SW480 (cell line): ENCODE data around the gene ATP1B3.
"Not testable (repeated sequence)": the region's sequence is repeated elsewhere in the genome, so short reads cannot be mapped to it uniquely, and the experiment has no call there.

Experiments used
- DNase-seq: peaks from one replicate; pipeline ENCODE4 v3.0.0-alpha.2; 2016; ENCODE audit warnings: low spot score

ATP1B3 gene

DNA sequence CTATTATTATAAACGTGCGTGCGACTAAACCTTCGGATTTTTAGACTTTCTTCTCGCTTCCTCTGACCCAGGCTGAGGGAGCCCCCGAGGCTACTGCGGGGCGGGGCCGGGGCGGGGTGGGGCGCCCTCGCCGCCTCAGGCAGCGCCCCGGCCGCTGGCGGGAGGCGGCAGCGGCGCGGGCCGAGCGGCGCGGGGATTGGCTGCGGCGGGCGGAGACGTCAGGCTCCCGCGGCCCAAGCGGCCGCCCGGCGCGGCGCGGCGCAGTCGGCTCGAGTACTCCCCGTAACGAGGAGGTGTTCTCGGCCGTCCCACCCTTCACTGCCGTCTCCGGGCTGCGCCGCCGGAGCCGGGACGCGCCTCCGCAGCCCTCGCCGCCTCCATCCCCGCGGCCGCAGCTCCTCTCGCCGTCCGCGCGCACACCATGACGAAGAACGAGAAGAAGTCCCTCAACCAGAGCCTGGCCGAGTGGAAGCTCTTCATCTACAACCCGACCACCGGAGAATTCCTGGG lies at the start of gene ATP1B3:
Gene ATP1B3 (plus strand): TSS at position 263 of the 510 bp plus-strand sequence. CDS start 159 bp downstream, at position 422.
- DNase-seq: peak; percentile 91

DNA sequence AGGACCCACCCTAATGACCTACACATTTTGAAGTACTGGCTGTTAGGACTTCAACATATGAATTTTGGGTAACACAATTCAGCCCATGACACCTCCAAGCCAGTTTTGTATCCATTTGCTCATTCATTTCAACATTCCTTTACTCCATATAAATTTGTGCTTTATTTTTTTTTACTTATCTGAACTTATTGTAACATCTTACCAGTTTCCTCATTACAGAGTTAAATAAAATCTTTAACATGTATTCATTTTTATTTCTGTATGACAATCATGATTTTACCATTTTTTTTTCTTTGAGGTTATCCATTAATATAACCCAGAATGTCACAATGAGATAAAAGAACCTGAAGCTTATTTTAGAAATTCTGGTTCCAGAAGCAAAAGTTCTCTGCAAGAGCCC lies 48.0 kb upstream of the ATP1B3 start:
- no peak for DNase-seq

DNA sequence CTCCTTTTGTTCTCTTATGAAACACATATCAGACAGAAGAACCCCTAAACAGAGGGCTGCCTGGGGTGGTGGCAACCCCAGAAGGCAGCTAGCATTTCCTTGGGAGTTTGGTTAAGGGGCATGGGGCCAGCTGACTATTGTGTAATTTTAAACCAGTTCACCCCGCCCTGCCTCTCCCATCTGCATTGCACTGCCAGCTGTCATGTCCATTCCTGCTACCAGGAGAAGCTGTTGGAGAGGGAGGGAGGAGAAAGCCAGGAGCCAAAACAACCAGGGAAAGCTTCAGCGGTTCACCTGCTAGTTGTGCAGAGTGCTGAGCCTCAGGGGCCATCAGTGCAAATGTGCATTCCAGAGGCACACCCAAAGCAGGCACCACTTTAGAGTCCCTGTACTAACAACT lies 47.6 kb upstream of the ATP1B3 start:
- peak; percentile 59 for DNase-seq

DNA sequence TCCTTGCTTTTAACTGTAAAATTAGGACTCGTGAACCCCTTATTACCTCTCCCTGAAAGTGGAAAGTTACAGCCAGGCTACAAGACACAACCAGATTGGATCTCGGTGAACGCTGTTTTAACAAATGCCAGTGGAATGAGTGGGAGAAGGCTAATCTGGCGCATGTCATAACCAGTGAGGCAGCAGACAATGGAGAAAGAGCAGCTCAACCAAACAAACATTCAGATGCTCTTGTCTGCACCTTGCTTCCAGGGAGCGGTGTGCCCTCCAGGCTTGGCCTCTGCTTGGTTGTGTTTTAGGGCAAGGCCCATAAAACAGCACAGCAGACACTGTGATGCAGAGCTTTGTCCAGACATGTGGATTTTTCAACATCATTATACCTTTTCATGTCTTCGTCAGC lies 45.9 kb upstream of the ATP1B3 start:
- DNase-seq: no peak

DNA sequence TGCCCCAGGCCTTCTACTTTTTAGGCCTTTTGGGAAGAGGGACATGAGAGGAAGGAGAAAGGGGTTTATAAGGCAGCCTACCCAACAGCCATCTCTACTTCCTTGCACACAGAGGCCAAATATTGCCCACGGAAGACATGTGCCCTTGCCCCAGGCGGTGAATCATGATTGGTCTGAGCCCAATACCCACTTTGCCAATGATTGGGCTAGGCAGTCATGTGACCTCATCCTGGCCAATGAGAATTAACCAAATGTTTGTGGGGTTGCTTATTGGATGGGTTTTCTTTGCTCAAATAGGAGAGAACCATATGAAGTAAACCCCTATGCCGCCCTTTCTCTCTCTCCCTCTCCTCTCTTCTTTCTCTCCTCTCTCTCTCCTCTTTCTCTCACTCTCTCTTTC lies 42.2 kb upstream of the ATP1B3 start:
- DNase-seq: no peak

DNA sequence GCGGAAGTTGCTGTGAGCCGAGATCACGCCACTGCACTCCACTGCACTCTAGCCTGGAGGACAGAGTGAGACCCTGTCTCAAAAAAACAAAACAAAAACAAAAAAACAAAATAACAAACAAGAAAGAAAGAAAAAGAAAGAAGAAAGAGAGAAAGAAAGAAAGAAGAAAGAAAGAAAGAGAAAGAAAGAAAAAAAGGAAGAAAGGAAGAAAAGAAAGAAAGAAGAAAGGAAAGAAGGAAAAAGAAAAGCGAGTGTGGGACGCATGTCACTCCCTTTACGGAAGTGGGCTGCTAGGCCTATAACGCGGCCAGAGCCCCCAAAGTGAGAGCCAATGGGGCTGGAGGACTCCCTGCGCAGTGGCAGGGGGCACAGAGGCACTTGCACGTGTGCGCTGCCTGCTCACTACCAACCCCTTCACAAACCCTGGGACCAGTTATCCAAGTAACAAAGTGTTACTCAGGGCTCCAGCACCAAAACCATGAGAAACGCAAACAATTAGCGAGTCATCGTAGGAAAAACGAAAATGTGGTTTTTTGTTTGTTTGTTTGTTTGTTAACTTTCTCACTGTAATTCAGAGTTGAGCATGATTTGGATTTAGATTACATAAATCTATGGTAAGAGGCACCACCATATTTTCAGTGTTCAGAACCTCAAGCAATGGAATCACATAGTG lies 40.8 kb upstream of the ATP1B3 start:
- DNase-seq: no peak

DNA sequence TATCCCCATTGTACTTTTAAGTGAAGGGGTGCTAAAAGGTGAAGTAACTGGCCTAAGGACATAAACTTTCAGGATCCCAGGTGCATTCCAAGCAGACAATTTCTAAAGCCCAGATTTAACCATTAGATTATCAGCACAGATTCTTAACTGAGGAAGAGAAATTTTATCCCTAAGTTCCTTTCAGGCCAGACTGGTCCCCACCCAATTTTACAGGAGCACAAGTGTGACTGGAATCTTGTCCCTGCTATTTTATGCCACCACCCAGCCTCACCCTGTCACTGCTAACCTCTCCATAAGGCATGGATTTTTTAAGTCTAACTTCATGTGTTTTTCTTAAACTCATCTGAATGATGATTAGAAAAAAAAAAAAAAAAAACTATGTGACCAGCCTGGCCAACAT lies 37.1 kb upstream of the ATP1B3 start:
- no peak for DNase-seq

DNA sequence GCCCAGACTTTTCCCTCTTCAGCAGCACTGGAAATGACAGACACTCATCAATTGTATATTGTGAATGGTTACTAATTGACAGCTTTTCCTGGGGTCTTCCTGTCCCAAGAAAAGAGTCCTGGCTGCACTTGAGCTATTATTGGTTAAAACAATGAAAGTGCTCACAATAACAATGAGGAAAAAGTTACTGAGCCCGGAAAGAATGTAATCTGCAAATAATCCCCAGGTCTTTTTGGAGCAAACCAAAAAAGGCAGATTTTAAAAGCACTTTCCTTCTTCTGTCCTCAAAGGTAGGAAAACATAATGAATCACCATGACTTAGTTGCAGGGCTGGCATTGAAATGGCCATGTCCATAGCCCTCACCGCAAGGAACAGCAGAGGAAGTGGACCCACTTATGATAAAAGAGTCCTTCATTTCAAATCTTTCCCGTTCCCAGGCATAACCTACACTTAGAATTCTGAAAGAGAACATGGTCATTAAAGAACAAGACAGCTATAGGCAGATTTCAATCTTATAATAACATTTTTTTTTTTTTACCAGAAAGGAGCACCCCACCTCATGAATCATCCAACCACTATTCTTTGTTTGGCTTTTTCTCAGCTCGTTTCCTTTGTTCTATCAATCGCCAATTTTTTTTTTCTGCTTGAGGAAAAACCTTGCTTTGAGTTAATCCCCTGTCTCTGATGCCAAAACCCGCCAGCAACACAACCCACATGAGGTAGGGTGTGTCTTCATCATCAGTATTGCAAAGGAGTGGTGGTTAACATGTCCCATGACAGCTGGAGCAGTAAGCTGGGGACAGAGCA lies 35.5 kb upstream of the ATP1B3 start:
- peak; percentile 38 for DNase-seq

DNA sequence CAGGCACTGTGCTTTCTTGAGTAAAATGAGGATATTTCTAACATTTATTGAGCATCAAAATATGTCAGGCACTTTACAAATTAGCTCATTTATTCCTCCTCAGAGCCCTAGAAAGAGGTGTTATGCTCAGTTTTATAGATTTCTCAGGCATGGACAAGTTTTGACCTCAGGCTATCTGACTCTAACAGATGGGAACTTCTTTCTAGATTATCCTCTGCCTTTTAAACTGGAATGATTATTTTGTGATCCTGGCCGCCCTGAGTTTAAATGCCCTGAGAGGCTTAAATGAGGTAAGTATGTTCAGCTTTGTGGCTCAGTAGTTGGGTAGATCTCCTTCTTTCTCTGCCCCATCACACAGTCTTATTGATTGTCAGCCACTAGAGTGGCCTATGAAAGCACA lies 32.3 kb upstream of the ATP1B3 start:
- no peak for DNase-seq

DNA sequence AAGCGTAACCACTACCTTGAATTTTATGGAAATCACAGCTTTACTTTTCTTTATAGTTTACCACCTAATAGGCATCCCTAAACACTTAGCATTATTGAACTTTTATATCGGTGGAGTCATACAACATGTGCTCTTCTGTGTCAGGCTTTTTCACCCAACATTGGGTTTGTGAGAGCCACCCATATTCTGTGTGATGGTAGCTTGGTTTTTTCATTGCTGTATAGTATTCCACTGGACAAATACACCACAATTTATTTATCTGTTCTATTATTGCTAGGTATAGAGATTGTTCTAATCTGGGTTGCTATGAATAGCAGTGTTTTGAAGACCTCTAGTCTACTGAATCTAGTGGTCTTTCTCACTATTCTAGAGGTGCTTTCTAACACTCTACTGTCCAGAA lies 31.6 kb upstream of the ATP1B3 start:
- no peak for DNase-seq

DNA sequence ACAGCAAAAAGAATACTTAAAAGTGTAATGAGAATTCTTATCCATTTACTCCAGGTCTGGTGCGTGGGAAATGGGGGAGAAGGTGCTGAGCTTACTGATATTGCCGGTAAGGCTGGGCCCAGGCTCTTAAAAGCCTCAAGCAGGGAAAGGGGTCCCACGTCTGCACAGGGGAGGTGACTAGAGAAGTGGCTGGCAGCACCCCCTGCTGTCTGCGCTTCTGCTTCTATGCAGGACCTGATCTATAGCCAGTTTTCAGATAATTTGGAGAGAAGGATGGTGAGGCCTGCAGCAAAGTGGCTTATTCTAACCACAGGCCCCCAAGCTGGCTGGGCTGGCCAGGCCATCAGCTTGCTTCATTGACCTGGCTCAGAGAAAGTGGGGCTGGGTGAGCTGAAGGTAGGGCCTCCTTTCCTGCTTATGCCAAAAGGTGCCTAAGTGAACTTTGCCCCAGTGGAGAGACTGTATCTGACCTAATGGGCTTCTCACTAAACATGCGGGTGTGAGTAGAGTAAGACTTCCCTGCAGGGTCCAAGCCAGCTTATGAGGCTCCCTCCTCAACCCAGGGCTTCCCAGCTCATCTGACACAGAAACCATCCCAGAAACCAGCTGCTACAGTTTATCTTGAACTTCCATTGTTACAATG lies 30.9 kb upstream of the ATP1B3 start:
- DNase-seq: no peak

DNA sequence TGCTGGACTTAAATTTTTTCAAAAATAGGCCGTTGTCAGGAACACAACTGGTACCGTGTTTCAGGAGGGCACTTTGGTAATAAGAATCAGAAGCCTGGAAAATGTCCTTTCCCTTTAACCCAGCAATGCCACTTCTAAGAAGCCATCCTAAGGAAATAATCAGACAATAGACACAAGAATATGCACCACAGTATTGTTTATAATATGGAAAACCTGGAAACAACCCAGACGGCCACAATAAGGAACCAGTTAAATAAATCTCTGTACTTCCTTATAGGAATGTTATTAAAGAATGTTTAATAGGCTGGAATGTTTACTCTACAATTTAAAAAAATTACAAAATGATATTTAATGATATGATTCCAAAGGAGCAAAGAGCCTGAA lies 30.4 kb upstream of the ATP1B3 start:
- no peak for DNase-seq

DNA sequence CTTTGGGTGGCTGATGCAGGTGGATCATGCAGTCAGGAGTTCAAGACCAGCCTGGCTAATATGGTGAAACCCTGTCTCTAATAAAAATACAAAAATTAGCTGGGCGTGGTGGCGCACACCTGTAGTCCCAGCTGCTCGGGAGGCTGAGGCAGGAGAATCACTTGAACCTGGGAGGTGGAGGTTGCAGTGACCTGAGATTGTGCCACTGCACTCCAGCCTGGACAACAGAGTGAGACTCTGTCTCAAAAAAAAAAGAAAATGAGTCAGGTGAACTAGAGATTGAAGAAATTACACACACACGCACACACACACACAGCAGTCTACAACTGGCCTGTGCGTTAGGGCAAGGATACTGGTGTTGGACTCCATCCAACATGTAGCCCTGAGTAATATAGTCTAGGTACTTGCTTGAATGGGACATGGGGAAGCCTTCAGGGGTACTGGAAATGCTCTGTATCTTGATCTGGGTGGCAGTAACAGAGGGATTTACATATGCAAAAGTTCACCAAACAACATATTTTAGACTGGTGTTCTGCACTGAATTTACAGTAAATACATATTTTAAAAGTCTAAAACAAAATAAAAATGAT lies 28.2 kb upstream of the ATP1B3 start:
- not testable (repeated sequence) for DNase-seq

DNA sequence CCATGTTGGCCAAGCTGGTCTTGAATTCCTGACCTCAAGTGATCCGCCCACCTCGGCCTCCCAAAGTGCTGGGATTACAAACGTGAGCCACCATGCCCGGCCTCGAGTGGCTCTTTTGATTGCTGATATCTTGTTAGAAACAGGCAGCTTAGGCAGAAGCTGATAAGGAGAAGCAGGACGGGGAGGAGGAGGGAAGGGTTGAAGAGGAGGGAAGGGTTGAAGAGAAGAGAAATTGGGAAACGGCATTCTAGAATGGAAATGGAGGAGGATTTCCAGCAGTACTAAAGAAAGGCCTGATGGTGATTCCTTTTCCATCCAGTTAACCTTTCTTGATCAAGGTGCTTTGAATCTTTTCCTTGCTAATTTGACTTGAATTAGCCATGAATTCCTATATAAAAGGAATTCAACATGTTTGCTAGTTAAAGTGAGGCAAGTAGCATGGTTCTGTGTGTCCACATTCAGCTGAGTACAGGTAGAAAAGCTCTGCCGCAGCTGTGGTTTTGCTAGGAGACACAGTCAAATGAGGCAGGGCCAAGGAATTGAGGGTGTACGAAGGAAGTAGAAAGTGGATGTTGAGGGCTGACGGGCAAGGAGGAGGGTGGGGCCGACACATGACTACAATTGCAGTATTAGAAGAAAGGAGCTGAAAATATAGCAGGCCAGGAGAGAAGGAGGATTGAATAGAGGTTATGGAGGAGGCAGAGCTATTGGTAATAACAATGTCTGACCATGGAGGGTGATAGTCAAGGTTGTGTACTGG lies 27.2 kb upstream of the ATP1B3 start:
- DNase-seq: no peak

DNA sequence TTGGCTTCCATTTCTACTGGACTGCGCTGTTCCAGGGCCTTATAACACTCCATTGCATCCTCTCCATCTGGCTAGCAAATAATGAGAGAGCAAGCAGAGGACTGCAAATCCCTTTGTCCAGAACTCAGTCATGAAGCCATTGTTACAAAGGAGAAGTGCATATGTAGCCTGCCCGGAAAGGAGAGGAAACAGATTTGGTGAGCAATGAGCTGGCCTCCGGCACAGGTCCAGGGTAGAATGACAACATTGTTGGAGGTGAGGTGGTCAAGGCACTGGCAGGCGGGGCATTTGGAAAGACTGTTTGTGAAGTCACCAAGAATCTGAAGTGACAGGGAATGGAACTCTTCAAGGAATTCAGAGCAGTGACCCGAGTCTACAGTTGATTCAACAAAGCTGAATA lies 25.0 kb upstream of the ATP1B3 start:
- no peak for DNase-seq

DNA sequence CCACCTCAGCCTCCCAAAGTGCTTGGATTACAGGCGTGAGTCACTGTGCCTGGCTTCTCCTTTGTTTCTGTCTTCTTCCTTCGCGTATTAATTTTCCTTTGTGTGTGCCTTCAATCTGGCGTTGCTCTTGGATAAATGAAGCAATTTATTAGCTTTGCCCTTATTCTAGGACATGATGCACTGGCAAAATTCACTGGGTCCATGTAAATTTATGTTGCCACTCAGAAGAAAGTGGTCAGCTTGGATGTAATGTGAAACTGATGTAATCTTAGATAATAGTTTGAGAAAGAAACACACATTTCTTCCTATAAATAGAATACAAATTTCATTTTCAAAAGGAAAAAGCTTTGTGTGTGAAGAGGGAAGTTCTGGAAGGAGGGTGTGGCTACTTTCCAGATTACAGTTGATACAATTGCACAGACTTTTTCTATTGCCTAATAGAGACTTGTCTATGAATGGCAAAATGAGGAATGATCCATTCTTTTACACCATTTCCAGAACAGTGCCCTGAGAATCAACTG lies 23.3 kb upstream of the ATP1B3 start:
- DNase-seq: no peak

DNA sequence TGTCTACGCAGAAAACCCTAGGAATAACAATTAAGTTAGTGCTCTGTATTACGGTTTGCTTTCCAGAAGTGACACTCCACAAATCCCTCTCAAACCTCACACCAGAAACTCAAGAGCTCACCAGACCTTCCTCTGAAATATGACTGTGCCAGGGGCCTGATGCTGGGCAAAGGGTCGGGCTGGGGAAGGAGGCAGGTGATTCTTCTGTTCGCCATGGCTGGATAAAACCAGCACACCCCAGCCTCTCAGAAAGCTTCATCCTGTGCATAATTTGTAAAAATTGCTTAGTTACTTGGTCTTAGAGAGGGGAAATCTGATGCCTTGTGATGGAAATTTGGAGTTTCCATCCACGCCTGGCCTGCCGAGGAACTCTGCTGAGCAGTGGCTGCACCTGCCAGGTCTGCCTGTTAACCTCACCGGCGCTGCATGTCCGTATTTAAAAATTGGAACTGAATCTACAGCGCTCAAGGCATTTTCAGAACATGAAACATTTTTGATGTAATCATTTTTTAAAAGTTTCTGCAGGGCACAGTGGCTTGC lies 22.7 kb upstream of the ATP1B3 start:
- no peak for DNase-seq

DNA sequence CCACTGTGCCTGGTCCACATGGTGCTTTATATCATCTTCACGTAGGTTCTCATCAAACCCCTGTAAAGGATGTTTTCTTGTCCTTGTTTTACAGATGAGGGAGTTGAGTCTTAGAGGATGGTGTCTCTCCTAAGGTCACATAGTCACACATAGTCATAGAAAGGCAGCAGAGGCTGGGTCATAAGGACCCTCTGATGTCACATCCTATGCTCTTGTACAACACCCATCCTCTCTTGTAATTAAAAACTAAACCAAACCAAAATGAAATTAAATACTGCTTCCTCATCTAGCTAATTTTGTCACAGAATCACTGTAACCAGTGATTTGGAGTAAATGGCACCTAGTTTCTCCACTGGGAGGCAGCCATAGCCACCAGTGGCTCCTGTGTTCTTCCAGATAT lies 21.8 kb upstream of the ATP1B3 start:
- no peak for DNase-seq

DNA sequence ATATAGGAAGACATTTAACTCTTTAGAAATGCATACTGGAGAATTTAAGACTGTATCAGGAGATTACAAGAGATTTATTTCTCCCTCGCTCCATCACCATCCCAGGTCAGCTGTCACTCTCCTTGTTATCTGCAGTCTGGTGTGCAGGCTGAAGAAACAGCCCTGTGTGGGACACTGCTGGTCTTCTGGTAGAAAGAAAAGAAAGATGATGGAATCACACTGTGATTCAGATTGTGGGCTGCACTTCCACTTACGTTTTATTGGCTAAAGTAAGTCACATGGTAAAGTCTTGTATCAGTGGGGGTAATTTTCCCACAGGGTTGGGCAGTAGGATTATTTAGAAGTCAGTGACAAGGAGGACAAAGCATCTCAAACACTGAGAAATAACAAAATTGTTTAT lies 18.1 kb upstream of the ATP1B3 start:
- no peak for DNase-seq

DNA sequence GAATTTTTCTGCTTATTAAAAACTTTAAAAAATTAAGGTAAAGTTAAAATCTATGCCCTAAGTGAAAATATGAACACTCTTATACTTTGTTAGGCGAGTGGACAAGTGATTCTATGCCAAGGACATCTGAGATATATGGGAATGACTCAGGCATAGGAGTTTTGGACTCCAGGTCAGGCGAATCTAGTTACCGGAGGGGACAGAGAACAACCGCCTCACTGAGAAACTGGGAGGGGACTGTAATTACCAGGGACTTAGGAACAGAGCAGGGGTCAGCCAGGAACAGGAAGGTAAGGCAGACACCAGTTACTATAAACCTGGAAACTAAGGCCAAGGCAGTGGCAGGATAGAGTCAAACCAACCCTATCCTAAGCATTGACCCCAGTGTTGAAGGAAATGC lies 16.8 kb upstream of the ATP1B3 start:
- DNase-seq: no peak

DNA sequence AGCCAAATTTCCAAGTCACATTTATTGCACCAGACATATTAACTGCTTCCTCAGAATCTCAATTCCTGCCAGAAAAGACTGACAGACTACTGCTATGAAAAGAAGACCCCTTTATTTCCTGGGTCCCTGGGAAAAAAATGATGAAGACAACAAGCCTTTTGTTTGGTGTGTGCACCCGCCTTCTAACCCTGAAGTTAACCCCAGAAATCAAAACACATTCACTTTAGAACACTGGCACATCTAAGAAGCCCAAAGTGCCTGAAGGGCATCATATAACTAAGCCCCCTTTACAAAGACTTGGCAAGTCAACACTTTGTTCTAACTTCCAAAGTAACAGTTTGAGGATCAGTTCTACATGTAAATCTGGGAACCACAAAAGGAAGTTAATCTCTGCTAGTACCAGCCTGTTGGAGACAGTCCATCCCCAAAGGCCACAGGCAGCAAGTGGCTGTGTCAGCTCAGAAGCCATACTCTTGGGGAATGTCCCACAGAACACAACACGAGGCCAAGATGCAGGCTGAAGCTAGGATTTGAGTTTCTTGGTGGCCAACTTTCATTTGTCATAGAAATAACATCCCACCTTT lies 16.3 kb upstream of the ATP1B3 start:
- DNase-seq: no peak
